OCI-M1 (cell line): ENCODE data around the gene NES.

Source experiments
- DNase-seq: peaks from one replicate; lab custom pipeline; 2025; lab: John Stamatoyannopoulos, UW

The NES gene

GRCh38 chr1:156664046-156664766 lies 13.0 kb downstream of the NES start:
- DNase-seq: no peak

- DNase-seq: peak; percentile 42
Measured at GRCh38 chr1:156663178-156663577, 14.0 kb downstream of the NES start.

- no peak for DNase-seq
Measured at GRCh38 chr1:156662800-156663055, 14.5 kb downstream of the NES start.

- DNase-seq: no peak
Measured at GRCh38 chr1:156662005-156662799, 15.0 kb downstream of the NES start.

GRCh38 chr1:156660752-156661112 lies 16.5 kb downstream of the NES start:
- no peak for DNase-seq

- DNase-seq: peak; percentile 99
Measured at GRCh38 chr1:156659988-156660751, 17.0 kb downstream of the NES start.

- DNase-seq: no peak
Measured at GRCh38 chr1:156659661-156659987, 17.6 kb downstream of the NES start.

- no peak for DNase-seq
Measured at GRCh38 chr1:156658945-156659574, 18.1 kb downstream of the NES start.

GRCh38 chr1:156658496-156658895 lies 18.7 kb downstream of the NES start:
- no peak for DNase-seq

GRCh38 chr1:156657741-156658319 lies 19.4 kb downstream of the NES start:
- peak; percentile 26 for DNase-seq

- DNase-seq: peak; percentile 79
Measured at GRCh38 chr1:156656806-156657740, 20.1 kb downstream of the NES start.

- no peak for DNase-seq
Measured at GRCh38 chr1:156655904-156656516, 21.2 kb downstream of the NES start.

GRCh38 chr1:156655151-156655903 lies 21.9 kb downstream of the NES start:
- DNase-seq: no peak

GRCh38 chr1:156654700-156655099 lies 22.5 kb downstream of the NES start:
- DNase-seq: no peak

GRCh38 chr1:156652992-156653355 lies 24.2 kb downstream of the NES start:
- no peak for DNase-seq

GRCh38 chr1:156652131-156652991 lies 24.8 kb downstream of the NES start:
- DNase-seq: peak; percentile 71

GRCh38 chr1:156648951-156649350 lies 28.3 kb downstream of the NES start:
- no peak for DNase-seq

- no peak for DNase-seq
Measured at GRCh38 chr1:156648496-156648895, 28.7 kb downstream of the NES start.

GRCh38 chr1:156647351-156647750 lies 29.9 kb downstream of the NES start:
- DNase-seq: no peak
